Esophagus mucosa (tissue), 1 donor: ENCODE results near the gene MRTFB. TPM values are rescaled to one million over a fixed set of nuclear protein-coding genes. Genes with fewer than 3 reads are reported as not detected.

ENCODE experiments used
- ATAC-seq: fragments of 200-7000 bp; cut with Tn5 transposase; one replicate; pipeline ENCODE4 v1.9.1; 2020
- total RNA-seq: library from RNA; stranded (reverse); gene quantifications from one replicate; pipeline ENCODE4 v1.2.4, GENCODE V29; 2023
- donor health status: DM: yes; HTN: yes; CAD: no.

MRTFB gene
- total RNA-seq, 1 donor from 2014 or later = 34.6 TPM

- no peak for ATAC-seq
These were observed 220.2 kb downstream of the MRTFB start for GRCh38 chr16:14291286-14291685.

GRCh38 chr16:14292051-14292825, 221.1 kb downstream of the MRTFB start:
- no peak for ATAC-seq

- no peak for ATAC-seq
These were observed 225.5 kb downstream of the MRTFB start for GRCh38 chr16:14296663-14297062.

GRCh38 chr16:14298374-14299122, 227.4 kb downstream of the MRTFB start:
- no peak for ATAC-seq

- peak; percentile 67 for ATAC-seq
These were observed 229.6 kb downstream of the MRTFB start for GRCh38 chr16:14300705-14301168.

GRCh38 chr16:14301169-14302030, 230.3 kb downstream of the MRTFB start:
- peak; percentile 6 for ATAC-seq

- peak; percentile 84 for ATAC-seq
These were observed 230.9 kb downstream of the MRTFB start for GRCh38 chr16:14302031-14302398.

GRCh38 chr16:14302399-14303181, 231.5 kb downstream of the MRTFB start:
- peak; percentile 44 for ATAC-seq

GRCh38 chr16:14303182-14303618, 232.1 kb downstream of the MRTFB start:
- no peak for ATAC-seq

GRCh38 chr16:14303639-14304394, 232.7 kb downstream of the MRTFB start:
- no peak for ATAC-seq

GRCh38 chr16:14304891-14305460, 233.9 kb downstream of the MRTFB start:
- ATAC-seq = no peak

- no peak for ATAC-seq
These were observed 235.5 kb downstream of the MRTFB start for GRCh38 chr16:14306485-14307058.

- no peak for ATAC-seq
These were observed 236.0 kb downstream of the MRTFB start for GRCh38 chr16:14307059-14307526.

GRCh38 chr16:14307527-14308367, 236.6 kb downstream of the MRTFB start:
- ATAC-seq = peak; percentile 34

- no peak for ATAC-seq
These were observed 237.2 kb downstream of the MRTFB start for GRCh38 chr16:14308368-14308723.

GRCh38 chr16:14309001-14309886, 238.1 kb downstream of the MRTFB start:
- peak; percentile 85 for ATAC-seq

GRCh38 chr16:14309906-14310305, 238.8 kb downstream of the MRTFB start:
- ATAC-seq = peak; percentile 93

GRCh38 chr16:14310519-14310991, 239.4 kb downstream of the MRTFB start:
- no peak for ATAC-seq
